Memory B cell (primary cell): Measurements from ENCODE around the gene GJC2.
"Not testable (repeated sequence)": the region's sequence is repeated elsewhere in the genome, so short reads cannot be mapped to it uniquely, and the experiment has no call there.

Source experiments
- ATAC-seq: fragments of 150-1000 bp; cut with Tn5 transposase; 2 replicates; pipeline ENCODE4 v1.10.0; 2021; ENCODE audit warnings: low read depth, mild to moderate bottlenecking, moderate library complexity
- DNase-seq, 2 donors: peaks; one replicate each; pipeline ENCODE4 v3.0.0; 2022; ENCODE audit warnings: low spot score in 2 of 2
- H3K27ac Mint-ChIP-seq: one replicate; pipeline ENCODE4 v1.8.0; 2022; ENCODE audit warnings: mild to moderate bottlenecking, moderate library complexity, mixed read lengths
- H3K27me3 Mint-ChIP-seq: one replicate; pipeline ENCODE4 v1.8.0; 2022; ENCODE audit warnings: mixed read lengths
- H3K36me3 Mint-ChIP-seq: one replicate; pipeline ENCODE4 v1.8.0; 2022; ENCODE audit warnings: mild to moderate bottlenecking, mixed read lengths
- H3K4me1 Mint-ChIP-seq: one replicate; pipeline ENCODE4 v1.8.0; 2022; ENCODE audit warnings: mixed read lengths
- H3K4me3 Mint-ChIP-seq: one replicate; pipeline ENCODE4 v1.8.0; 2022; ENCODE audit warnings: mild to moderate bottlenecking, moderate library complexity, mixed read lengths
- H3K9me3 Mint-ChIP-seq: one replicate; pipeline ENCODE4 v1.8.0; 2022; ENCODE audit warnings: mixed read lengths

GJC2 gene

GRCh38 chr1:228184152-228184551, 34.4 kb downstream of the GJC2 start:
- no peaks in the 10 kb centered on the region for H3K27me3 Mint-ChIP-seq
- no peak overlapping the region for H3K4me3 Mint-ChIP-seq
- DNase-seq, result no peak
- no peak for ATAC-seq
- H3K9me3 Mint-ChIP-seq, result peaks cover 4% of the 10 kb centered on the region
- H3K27ac Mint-ChIP-seq, result no peak overlapping the region
- H3K36me3 Mint-ChIP-seq, result peaks cover 3% of the 10 kb centered on the region
- no peaks in the 10 kb centered on the region for H3K4me1 Mint-ChIP-seq

DNA sequence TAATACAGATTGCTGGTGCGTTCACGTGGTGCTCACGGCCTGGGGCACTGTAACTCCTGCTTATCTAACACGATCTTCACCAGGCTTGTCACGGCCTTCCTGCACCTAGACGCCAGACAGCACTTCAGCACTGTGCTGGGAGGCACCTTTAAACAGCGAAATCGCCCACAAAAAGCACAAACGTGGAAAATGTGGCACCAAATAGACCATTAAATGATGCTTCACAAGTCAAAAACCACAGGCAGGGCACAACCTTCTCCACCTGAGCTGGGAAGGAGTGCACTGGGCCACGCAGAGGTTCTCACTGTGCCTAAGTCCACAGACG, 35.9 kb downstream of the GJC2 start:
- H3K9me3 Mint-ChIP-seq, result peaks cover 4% of the 10 kb centered on the region
- no peak overlapping the region for H3K4me3 Mint-ChIP-seq
- peaks cover 3% of the 10 kb centered on the region for H3K36me3 Mint-ChIP-seq
- ATAC-seq (no peak), DNase-seq (no peak)
- H3K27me3 Mint-ChIP-seq, result no peaks in the 10 kb centered on the region
- H3K27ac Mint-ChIP-seq, result no peak overlapping the region
- H3K4me1 Mint-ChIP-seq, result no peaks in the 10 kb centered on the region

GRCh38 chr1:228188249-228188648, 38.5 kb downstream of the GJC2 start:
- H3K4me3 Mint-ChIP-seq, H3K27ac Mint-ChIP-seq, ATAC-seq, H3K36me3 Mint-ChIP-seq, DNase-seq, H3K4me1 Mint-ChIP-seq, H3K9me3 Mint-ChIP-seq, H3K27me3 Mint-ChIP-seq: not testable (repeated sequence)

GRCh38 chr1:228190182-228190581, 40.5 kb downstream of the GJC2 start:
- ATAC-seq, result no peak
- Mint-ChIP-seq H3K27me3 (no peaks in the 10 kb centered on the region), H3K27ac (no peak overlapping the region), H3K9me3 (peaks cover 4% of the 10 kb centered on the region), H3K4me3 (no peak overlapping the region), H3K4me1 (peaks cover 3% of the 10 kb centered on the region), H3K36me3 (peaks cover 3% of the 10 kb centered on the region)
- DNase-seq, result no peak

GRCh38 chr1:228190778-228191177, 41.0 kb downstream of the GJC2 start:
- H3K4me3 Mint-ChIP-seq, result no peak overlapping the region
- H3K4me1 Mint-ChIP-seq, result peaks cover 3% of the 10 kb centered on the region
- no peak overlapping the region for H3K27ac Mint-ChIP-seq
- peaks cover 4% of the 10 kb centered on the region for H3K9me3 Mint-ChIP-seq
- DNase-seq (no peak), ATAC-seq (no peak)
- H3K36me3 Mint-ChIP-seq, result peaks cover 9% of the 10 kb centered on the region
- no peaks in the 10 kb centered on the region for H3K27me3 Mint-ChIP-seq

DNA sequence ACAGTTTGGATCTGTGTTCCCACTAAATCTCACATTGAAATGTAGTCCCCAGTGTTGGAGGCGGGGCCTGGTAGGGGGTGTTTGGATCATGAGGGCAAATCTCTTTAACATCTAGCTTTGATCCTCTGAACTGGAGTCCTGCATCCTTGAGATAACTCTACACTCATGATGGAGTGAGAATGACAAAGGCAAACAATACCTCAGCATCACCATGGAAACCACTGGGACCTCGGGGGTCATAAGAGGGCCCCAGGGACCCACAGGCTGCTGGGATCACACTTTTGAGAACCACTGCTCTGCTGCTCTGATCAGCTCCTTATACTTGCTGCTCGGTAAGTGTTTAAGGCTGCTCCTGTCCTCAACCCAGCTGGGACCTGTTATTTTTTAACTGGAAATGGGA, 44.7 kb downstream of the GJC2 start:
- no peak for DNase-seq

DNA sequence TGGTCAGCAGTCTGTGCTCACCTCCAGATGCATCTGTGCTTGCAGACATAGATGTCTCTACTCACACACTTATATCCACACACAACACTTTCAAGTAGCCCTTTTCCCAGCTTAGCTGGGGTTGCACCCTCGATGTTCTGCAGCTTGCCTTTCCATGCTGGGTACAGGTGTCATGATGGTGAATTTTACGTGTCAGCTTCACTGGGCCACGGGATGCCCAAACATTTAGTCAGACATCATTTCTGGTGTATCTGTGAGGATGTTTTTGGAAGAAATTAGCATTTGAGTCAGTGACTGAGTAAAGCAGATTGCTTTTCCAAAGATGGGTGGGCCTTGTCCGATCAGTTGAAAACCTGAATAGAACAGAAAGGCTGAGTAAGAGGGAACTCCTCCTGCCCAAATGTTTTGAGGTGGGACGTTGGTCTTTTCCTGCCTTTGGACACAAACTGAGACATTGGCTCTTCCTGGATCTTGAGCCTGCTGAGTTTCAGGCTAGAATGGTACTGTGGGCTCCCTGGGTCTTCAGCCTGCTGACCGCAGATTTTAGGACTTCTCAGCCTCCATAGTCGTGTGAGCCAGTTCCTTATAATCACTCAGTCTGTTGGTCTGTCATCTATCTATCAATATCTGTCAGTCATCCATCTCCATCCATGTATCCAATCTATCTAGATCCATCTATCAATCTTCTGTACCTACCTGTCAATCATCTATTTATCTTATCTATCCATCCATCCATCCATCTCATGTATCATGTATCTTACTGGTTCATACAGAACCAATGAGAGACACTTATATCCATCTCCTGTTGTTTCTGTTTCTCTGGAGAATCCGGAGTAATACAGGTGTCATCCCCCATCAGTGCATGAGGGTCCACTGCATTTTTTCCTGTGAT, 45.4 kb downstream of the GJC2 start:
- H3K27me3 Mint-ChIP-seq, result no peaks in the 10 kb centered on the region
- DNase-seq (no peak), ATAC-seq (no peak)
- H3K27ac Mint-ChIP-seq, result no peak overlapping the region
- H3K9me3 Mint-ChIP-seq, result peaks cover 9% of the 10 kb centered on the region
- peaks cover 3% of the 10 kb centered on the region for H3K4me1 Mint-ChIP-seq
- H3K4me3 Mint-ChIP-seq, result no peak overlapping the region
- H3K36me3 Mint-ChIP-seq, result peaks cover 24% of the 10 kb centered on the region

More for the DNA sequence above, 44.7 kb downstream of the GJC2 start:
- Mint-ChIP-seq H3K27ac (no peak overlapping the region), H3K9me3 (peaks cover 6% of the 10 kb centered on the region), H3K4me3 (no peak overlapping the region), H3K36me3 (peaks cover 19% of the 10 kb centered on the region), H3K27me3 (no peaks in the 10 kb centered on the region), H3K4me1 (peaks cover 3% of the 10 kb centered on the region)
- no peak for ATAC-seq

DNA sequence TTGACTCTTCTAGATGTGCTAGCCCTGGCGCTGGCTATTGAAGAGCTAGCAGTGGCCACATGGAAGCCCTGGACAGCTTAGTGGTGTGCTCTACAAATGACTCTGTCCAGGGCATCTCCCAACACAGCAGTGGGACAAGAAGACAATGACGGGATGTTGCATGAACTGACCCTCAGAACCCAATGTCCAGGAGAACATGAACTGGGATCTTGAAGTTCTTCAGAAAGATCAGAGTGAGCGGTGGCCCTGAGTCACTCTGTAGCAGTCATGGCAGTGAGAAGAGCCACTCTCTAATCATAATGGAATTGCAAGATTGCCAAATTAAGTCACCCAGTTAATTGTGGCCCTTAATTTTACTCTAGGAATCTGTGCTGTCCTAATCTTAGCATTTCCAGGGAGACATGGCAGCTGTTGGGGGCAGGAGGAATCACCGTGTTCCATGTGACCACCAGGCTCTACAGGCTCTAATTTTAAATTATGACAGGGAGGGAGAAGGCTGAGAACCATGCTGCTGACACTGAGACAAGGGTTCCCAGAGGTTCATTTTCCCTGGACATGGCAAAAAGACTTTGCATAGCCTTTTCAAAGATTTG, 47.9 kb downstream of the GJC2 start:
- ATAC-seq (no peak), DNase-seq (no peak)
- H3K27ac Mint-ChIP-seq, result no peak overlapping the region
- peaks cover 9% of the 10 kb centered on the region for H3K9me3 Mint-ChIP-seq
- H3K36me3 Mint-ChIP-seq, result peaks cover 32% of the 10 kb centered on the region
- no peak overlapping the region for H3K4me3 Mint-ChIP-seq
- H3K4me1 Mint-ChIP-seq, result no peaks in the 10 kb centered on the region
- H3K27me3 Mint-ChIP-seq, result no peaks in the 10 kb centered on the region

DNA sequence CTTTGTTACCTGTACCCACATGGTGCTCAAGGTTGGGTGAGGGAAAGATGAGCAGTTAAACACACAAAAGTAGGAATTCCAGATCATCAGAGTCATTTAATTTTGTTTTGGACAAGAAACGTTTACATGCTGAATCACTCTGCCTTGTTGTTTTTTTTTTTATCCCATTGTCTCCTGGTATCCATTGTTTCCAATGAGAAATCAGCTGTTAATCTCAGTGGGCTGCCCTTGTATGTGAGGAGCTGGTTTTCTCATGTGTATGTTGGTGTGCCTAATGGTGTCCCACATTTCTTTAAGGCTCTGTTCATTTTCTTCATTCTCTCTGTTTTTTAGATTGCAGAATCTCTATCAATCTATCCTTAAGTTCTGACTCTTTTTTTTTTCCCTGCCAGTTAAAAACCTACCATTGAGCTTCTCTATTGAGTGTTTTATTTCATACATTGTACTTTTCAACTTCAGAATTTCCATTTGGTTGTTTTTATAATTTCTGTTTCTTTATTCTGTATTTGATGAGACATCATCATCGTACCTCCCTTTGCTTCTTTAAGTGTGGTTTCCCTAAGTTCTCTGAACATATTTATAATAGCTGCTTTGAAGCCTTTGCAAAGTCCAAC, 49.4 kb downstream of the GJC2 start:
- Mint-ChIP-seq H3K36me3 (peaks cover 32% of the 10 kb centered on the region), H3K27me3 (no peaks in the 10 kb centered on the region), H3K4me3 (no peak overlapping the region), H3K4me1 (no peaks in the 10 kb centered on the region), H3K9me3 (peaks cover 9% of the 10 kb centered on the region), H3K27ac (no peak overlapping the region)
- no peak for DNase-seq
- ATAC-seq, result no peak

DNA sequence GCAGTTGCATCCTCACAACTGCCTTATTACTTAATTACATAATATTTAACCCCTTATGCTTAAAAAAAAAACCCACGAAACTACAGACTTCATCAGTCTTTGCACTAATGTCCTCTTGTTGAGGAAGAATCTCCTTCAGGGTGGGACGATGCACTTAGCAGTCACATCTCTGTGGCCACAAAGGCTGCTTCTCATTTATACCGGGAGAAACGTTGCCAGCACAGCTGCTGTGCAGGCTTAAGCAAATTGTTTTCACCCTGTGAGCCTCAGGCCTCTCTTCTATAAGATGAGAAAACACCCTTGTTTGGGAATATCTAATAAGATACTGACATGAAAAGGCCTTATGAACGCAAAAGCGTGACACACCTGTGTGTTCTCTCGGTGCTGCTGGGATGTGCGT, 55.2 kb downstream of the GJC2 start:
- Mint-ChIP-seq H3K4me3 (no peak overlapping the region), H3K9me3 (no peaks in the 10 kb centered on the region), H3K27me3 (peaks cover 3% of the 10 kb centered on the region), H3K36me3 (peaks cover 9% of the 10 kb centered on the region), H3K27ac (no peak overlapping the region), H3K4me1 (no peaks in the 10 kb centered on the region)
- DNase-seq (no peak), ATAC-seq (no peak)

GRCh38 chr1:228205526-228206436, 56.1 kb downstream of the GJC2 start:
- Mint-ChIP-seq H3K27ac (no peak overlapping the region), H3K27me3 (peaks cover 3% of the 10 kb centered on the region), H3K9me3 (no peaks in the 10 kb centered on the region), H3K4me3 (no peak overlapping the region), H3K36me3 (peaks cover 5% of the 10 kb centered on the region), H3K4me1 (no peaks in the 10 kb centered on the region)
- DNase-seq (no peak), ATAC-seq (no peak)

DNA sequence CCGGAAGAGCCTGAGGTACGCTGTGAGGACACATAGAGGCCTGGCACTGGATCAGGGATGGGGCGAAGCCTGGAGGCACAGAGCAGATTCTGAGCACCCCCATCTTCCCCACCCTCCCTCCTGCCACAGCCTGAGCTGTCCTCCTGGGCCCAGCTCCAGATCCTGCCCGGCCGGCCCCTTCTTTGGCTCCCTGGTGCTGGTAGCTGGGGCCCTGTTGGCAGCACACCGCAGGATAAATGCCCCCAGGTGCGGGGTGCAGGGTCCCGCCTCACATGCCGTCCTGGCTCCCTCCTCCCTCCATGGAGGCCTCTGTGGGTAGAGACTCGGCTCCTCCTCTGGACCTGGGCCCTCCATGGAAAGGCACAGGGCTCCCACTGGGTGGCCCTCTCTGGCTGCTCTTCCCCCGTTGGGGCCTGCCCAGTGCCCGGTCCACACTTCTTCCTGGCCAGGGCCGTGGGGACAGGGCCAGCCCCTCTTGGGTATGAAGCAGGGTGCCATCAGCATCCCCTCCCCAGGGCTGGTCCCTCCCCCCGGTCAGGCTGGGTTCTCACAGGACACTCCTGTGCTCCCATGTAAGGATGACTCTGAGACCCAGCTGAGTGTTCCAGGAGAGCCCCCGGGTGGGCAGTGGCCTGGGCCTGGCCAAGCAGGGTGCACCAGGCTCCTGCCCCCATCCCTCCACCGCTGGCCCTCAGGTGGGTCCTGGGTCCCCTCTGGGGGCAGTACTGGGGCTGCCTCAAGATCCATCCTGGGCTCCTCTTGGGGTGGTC, 57.0 kb downstream of the GJC2 start:
- Mint-ChIP-seq H3K4me1 (no peaks in the 10 kb centered on the region), H3K9me3 (no peaks in the 10 kb centered on the region), H3K36me3 (no peaks in the 10 kb centered on the region), H3K27ac (no peak overlapping the region), H3K27me3 (peaks cover 3% of the 10 kb centered on the region), H3K4me3 (no peak overlapping the region)
- DNase-seq (no peak), ATAC-seq (no peak)

DNA sequence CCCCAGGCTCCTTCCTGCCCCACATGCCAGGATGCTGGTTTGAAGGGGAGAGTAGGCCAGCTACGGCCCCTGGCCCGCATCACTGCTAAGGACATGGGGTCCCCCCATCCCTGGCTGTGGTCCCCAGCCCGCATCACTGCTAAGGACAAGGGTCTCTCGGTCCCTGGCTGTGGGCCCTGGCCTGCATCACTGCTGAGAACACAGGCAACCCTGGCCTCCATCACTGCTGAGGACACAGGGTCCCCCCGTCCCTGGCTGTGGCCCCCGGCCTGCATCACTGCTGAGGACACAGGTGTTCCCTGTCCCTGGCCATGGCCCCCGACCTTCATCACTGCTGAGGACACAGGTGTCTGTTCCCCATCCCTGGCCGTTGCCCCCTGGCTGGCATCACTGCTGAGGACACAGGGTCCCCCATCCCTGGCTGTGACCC, 57.7 kb downstream of the GJC2 start:
- no peak for ATAC-seq
- H3K27ac Mint-ChIP-seq, result no peak overlapping the region
- no peaks in the 10 kb centered on the region for H3K9me3 Mint-ChIP-seq
- no peaks in the 10 kb centered on the region for H3K36me3 Mint-ChIP-seq
- H3K4me1 Mint-ChIP-seq, result no peaks in the 10 kb centered on the region
- peaks cover 3% of the 10 kb centered on the region for H3K27me3 Mint-ChIP-seq
- H3K4me3 Mint-ChIP-seq, result no peak overlapping the region
- DNase-seq, result no peak
